Measurements from ENCODE around the gene IL6R.
"Not testable (repeated sequence)": the region's sequence is repeated elsewhere in the genome, so short reads cannot be mapped to it uniquely, and the experiment has no call there.

Gene IL6R

GRCh38 chr1:154481053-154481452 is 75.9 kb downstream of the IL6R start:
- no peak for DNase-seq (ENCODE audit: low read depth, low spot score)

GRCh38 chr1:154483941-154484803 is 79.0 kb downstream of the IL6R start:
- no peak for DNase-seq (ENCODE audit: low read depth, low spot score)

DNA sequence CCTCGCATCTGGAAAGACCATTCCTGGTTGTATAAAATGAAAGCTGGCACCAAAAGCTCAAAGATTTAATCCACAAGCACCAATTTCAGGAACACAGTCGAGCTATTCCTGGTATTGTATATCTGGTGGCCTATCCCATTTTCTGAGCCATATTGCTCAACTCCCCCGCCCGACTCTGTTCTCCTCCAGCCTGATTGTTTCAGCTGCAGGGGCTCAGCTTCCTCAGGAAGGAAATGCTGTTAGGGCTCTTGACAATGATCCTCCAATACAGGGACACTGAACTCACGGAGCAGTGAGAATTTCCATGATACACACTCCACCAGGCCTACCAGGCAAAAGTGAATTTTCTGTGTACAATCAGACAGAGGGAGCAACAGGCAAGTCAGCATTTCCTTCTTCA is 80.0 kb downstream of the IL6R start:
- DNase-seq (ENCODE audit: low read depth, low spot score): no peak

GRCh38 chr1:154485910-154486496 is 80.9 kb downstream of the IL6R start:
- no peak for DNase-seq (ENCODE audit: low read depth, low spot score)

DNA sequence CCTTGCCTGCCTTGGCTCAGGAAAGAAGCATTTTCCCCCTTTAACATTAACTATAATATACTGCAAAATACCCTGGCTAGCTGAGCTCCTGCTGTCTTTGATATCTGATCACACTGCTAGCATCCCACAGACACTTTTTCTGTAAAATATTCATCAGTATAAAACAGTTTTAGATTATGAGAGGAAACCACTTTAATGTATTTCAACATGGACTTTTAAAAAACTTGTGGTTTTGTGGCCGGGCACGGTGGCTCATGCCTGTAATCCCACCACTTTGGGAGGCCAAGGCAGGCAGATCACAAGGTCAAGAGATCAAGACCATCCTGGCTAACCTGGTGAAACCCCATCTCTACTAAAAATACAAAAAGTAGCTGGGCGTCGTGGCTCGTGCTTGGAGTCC is 81.6 kb downstream of the IL6R start:
- DNase-seq (ENCODE audit: low read depth, low spot score): not testable (repeated sequence)

- no peak for DNase-seq (ENCODE audit: low read depth, low spot score)
Measured at GRCh38 chr1:154488922-154489321, 83.8 kb downstream of the IL6R start.

DNA sequence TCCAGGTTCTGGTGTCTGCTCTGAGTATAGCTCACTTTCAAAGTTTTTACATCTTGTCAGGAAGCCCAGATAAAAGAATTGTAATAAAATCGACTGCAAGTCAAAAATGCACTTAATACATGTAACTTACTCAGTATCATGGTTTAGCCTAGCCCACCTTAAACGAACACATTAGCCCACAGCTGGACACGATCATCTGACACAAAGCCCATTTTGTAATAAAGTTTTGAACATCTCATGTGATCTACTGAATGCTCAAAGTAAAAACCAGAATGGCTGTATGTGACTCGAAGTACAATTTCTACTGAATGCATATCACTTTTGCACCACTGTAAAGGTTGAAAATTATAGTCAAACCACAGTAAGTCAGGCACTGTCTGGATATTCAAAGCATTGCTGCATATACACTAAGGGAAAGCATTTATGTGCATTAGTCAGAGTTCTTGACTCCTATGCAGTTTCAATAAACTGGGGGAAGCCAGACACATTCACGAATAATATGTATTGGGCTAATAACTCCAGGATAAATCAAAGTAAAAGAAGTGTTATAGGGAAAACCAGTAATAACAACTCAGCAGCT is 84.6 kb downstream of the IL6R start:
- DNase-seq (ENCODE audit: low read depth, low spot score): no peak

GRCh38 chr1:154490317-154490716 is 85.2 kb downstream of the IL6R start:
- no peak for DNase-seq (ENCODE audit: low read depth, low spot score)

- DNase-seq (ENCODE audit: low read depth, low spot score): no peak
Measured at GRCh38 chr1:154492115-154492514, 87.0 kb downstream of the IL6R start.

GRCh38 chr1:154493276-154493675 is 88.1 kb downstream of the IL6R start:
- no peak for DNase-seq (ENCODE audit: low read depth, low spot score)

- DNase-seq (ENCODE audit: low read depth, low spot score): no peak
Measured at GRCh38 chr1:154495496-154496273, 90.5 kb downstream of the IL6R start.

GRCh38 chr1:154496383-154496782 is 91.2 kb downstream of the IL6R start:
- DNase-seq (ENCODE audit: low read depth, low spot score): no peak

DNA sequence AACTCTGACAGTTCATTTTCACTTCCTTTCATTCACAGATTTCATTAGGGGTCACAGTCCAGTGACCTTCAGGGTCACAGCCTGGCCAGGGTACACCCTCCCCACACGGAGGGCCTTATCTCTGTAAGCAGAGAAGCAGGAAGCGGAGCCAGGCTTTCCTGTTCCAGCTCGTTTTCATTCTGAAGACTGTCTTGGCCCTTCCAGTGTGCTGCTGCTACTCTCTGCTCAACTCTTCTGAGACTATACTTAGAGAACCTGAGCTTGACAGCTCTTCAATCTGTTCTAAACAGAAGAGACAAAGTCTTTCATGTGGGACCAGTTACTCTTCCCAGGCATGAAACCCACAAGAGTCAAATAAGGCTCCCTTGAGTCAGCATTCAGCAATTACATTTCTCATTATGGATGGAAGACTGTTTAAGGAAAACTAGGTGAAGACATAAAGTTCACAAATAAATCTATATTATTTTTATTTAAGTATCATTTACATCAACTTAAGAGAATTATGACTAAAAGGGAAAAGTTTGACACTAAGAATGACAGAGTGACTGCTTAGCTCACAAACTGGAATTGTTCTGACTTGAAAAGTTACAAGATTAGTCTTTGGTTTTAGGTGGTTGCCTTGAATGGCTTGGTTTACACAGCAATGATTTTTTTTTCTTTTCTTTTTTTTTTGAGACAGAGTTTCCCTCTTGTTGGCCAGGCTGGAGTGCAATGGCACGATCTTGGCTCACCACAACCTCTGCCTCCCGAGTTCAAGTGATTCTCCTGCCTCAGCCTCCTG is 92.1 kb downstream of the IL6R start:
- no peak for DNase-seq (ENCODE audit: low read depth, low spot score)

DNA sequence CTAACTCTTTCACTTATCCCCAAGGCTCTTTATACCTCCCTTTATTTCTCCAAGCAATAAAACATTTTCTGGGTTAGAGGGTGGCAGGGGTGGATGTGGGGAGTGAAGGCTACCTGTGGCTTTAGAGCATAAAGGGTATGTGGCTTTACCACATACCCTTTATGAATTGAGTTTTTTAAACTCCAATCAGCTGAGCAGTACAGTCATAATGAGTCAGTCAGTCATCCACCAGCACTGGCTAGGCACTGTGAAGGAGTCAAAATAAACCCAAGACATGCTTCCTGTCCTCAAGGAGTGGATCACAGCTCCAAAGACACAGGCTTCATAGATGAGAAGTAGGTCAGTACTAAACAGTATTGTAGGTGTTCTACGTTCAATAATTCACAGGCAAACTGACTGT is 94.3 kb downstream of the IL6R start:
- no peak for DNase-seq (ENCODE audit: low read depth, low spot score)

DNA sequence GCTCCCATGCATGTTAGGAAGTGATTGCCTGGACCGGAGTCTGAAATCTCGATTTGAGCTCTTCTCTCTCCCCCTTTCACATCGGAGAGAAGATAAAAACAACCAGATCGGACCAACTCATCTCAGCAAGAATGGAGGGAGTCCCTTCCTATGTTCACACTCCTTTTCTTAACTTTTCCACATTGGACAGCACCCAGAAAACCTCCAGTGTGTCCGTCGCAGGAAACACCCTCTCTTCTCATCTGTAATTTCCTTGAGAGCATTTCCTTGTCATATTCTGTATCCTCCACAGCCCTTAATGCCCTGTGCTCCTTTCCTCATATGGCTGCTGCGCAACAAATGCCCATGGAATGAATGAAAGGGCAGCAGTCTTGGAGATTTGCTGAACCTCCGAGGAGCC is 95.4 kb downstream of the IL6R start:
- DNase-seq (ENCODE audit: low read depth, low spot score): no peak

DNA sequence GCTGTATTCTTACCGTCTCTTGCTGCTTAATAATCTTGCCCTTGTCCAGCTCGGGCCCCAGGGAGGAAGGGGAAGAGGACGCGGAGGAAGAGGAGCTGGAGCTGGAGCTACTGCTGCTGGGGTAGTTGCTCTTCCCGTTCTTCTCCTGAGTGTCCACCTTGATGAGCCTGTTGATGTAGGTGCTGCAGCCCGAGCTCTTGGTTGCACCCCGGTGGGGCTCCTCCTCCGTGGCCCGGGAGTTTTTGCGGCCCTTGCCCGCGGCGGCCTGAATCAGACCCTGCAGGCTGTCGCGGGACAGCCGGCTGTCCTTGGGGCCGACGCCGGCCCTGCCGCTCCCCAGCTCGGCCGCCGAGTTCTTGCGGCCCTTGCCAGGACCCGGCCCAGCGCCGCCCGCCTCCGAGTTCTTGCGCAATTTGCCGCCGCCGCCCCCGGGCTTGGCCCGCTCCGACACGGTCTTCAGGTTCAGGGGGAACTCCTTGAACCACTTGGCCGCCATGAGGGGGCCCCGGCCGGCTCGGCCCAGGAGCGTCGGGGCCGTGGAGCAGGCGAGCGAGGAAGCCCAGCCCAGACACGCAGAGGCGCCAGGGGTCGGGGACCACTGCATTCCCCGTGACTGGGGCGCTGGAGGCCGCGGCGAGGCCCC is 96.4 kb downstream of the IL6R start:
- no peak for DNase-seq (ENCODE audit: low read depth, low spot score)

DNA sequence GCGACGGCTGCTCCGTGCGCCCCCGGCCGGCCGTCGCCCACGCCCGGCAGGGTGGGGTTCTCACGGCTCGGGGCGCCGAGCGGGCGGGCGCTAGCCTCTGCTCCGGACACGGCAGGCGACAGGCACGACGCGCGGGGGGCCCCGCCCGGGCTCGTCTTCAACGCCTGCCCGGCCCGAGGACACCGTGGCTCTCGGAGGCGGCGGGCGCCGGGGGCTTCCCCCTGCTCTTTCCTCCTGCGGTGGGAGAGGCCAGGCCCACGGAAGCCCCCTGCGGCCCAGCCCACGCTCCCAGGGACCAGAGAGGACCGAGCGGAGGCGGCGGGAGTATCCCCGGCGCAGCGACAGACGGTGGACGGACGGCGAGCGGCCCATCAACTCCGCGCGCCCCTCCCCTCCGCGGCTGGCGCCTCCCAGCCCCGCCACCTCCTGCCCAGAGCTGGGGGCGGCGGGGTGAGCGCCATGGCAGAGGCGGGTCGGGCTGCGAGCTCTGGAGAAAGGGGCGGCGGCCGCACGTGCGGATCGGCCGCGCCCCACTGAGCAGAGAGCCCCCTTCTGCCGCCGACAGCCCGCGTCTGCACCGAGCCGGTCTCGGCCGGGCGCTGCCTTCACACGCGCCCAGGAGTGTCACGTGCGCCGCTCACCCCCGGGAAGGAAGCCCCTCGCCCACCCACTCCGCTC is 97.1 kb downstream of the IL6R start, which contains the start of the genes SHE and TDRD10:
SHE (minus strand) TSS at position 347 of the 678 bp plus-strand sequence. CDS start 386 bp downstream, outside the sequence.
TDRD10 (plus strand) TSS at position 154 of the 678 bp plus-strand sequence. CDS start 4,685 bp downstream, outside the sequence.
- DNase-seq (ENCODE audit: low read depth, low spot score): no peak

GRCh38 chr1:154502744-154503115 is 97.6 kb downstream of the IL6R start:
- DNase-seq (ENCODE audit: low read depth, low spot score): no peak

- no peak for DNase-seq (ENCODE audit: low read depth, low spot score)
Measured at GRCh38 chr1:154503898-154504297, 98.8 kb downstream of the IL6R start.

GRCh38 chr1:154512760-154513159 is 107.6 kb downstream of the IL6R start:
- DNase-seq (ENCODE audit: low read depth, low spot score): no peak
